ENCODE measurements around the gene CPEB3.
A peak's percentile ranks its signal among the peaks of the same experiment; 100 is the strongest.
"Not testable (repeated sequence)": the region's sequence is repeated elsewhere in the genome, so short reads cannot be mapped to it uniquely, and the experiment has no call there.

The CPEB3 gene

DNA sequence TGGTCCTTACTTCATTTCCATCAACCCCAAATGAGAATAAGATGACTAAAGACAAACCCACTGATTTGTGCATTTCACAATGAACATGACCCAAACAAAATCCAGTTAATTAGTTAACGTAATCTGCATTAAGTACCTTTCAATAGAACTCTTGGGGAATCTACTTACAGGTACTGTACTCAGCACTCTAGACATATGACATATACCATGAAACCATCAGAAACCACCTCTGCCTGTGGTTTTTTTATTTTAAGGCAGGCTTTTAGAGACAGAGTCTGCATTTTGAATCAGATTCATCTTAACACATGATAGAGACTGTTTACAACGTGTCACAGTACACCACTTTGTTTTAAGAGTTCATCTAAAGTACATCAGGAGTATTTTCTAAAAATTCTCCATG, 198.9 kb downstream of the CPEB3 start:
- no peak for DNase-seq

DNA sequence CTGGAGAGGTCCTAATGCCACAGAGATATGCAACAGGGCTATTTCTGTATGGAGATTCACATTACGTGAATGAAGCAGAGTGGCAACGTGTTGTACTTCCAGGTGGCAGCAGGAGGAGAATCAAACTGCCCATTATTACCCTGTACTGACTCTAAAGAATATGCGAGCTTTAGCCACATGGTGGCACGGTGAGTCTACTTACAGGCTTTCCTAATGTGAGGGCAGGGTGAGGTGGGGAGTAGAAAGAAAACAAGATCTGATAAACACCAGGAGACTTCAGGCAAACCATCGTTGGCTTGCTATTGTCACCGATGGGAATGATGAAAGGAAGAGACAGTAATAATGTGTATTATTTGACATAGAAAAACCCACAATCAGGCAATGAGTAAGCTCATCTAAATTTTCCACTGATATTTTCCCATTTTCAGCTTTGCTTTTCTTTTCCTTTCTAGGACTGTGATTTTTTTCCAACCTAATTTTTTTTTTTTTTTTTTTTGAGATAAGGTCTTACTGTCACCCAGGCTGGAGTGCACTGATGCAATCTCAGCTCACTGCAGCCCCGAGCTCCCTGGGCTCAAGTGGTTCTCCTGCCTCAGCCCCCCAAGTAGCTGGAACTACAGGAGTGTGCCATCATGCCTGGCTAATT, 203.0 kb downstream of the CPEB3 start:
- peak; percentile 30 for DNase-seq

GRCh38 chr10:92082583-92083280, 208.1 kb downstream of the CPEB3 start:
- no peak for DNase-seq

- DNase-seq = no peak
Measured at GRCh38 chr10:92081641-92082040, 209.2 kb downstream of the CPEB3 start.

GRCh38 chr10:92080244-92080643, 210.6 kb downstream of the CPEB3 start:
- DNase-seq = no peak

DNA sequence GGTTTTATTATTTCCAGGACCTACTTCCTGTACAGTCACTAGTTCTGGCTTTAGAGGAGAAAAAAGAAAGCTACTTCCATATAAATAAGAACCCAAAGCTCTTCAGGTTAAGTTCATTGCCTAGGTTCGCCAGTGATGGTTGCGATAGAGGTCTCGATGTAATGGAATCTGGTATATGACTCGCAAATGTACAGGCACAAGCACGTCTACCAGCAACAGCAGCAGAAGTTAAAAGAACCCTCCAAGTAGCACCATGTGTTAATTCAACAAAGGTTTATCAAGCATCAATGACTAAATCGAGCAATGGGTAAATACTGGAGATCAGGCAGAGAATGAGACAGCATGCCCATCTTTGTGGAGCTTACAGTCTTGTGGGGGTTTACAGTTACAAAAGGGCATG, 211.9 kb downstream of the CPEB3 start:
- no peak for DNase-seq

GRCh38 chr10:92076722-92077121, 214.2 kb downstream of the CPEB3 start:
- no peak for DNase-seq

DNA sequence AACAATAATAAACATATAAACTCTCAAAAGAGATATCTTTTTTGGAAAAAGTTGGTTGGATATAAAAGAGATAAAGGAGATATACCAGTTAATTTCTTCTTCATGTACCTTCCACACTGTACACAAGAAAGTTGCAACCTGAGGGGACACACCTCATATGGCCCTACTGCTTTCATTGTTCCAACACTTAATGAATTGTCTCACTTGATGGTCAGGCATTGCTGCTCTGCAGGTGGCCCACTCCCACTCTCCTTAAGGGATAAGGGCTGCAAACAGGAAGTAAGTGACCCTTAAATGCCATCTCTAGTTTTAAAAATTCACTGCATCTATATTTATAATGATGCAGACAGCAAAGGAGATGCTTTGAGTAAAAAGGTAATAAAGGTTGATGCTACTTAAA, 215.0 kb downstream of the CPEB3 start:
- no peak for DNase-seq

DNA sequence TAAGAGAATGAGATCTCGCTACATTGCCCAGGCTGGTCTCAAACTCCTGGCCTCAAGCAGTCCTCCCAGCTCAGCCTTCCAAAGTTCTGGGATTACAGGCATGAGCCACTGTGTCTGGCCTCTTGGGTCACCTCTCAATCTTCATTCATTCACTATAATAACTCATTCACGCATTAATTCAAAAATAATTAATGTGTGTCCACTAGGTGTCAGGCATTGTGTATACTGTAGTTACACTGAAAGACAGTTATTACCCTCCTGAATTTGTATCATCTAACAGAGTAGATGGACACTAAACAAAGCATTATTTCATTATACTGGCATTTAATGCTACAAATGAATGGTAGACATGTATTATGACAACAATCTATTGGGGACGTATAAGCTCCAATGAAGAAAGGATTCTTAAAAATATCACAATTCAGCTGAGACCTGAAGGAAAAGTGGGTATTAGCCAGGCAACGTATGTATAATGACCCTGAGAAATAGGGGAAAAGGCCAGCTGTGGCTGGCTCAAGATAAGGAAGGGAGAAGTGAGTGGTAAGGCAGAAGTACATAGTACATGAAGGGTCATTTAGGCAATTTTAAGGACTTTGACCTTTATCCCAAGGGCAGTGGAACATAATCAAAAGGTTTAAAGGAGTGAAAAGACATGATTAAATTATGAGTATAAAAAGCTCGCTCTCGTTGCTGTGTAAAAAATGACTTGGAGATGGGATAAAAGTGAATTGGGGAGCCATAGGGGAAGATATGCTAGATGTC, 216.6 kb downstream of the CPEB3 start:
- no peak for DNase-seq

DNA sequence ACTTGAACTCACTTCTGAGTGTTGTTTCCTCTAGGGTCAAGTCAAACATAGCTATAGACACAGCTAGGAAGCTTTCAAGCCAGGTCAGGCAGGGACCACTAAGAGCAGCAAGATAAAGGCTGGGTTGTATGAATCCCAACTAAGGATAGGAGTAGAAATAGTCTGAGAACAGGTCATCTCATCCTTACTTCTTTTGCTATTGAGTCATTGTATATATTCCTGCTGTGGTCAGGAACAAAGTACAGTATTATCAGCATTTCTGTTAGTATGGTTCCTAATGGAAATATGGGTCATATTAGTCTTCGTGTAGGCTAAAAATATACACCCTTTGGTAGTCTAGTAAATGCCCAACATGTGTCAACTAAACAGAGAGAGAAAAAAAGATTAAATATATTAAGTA, 222.0 kb downstream of the CPEB3 start:
- DNase-seq = no peak

- no peak for DNase-seq
Measured at GRCh38 chr10:92066386-92066785, 224.5 kb downstream of the CPEB3 start.

GRCh38 chr10:92064506-92064905, 226.4 kb downstream of the CPEB3 start:
- no peak for DNase-seq

- no peak for DNase-seq
Measured at GRCh38 chr10:92062273-92062672, 228.6 kb downstream of the CPEB3 start.

- no peak for DNase-seq
Measured at GRCh38 chr10:92054807-92055206, 236.1 kb downstream of the CPEB3 start.

DNA sequence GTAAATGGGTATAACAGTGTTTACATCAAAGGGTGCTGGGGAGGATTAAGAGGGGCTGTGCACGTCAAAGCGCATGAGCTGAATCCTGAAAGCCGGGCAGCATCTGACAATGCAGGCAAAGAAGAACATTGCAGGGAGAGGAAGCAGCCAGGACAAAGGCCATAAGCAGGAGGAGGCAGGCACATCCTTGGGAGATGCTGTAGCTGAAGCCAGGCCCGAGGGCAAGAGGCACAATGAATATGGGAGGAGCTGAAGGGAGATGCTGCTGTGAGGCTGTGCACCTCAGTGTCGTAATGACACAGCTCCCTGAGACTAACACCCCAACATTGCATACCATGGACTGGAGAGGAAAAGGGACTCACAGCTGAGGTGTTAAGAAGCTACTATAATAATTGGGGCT, 238.1 kb downstream of the CPEB3 start:
- no peak for DNase-seq

- DNase-seq = no peak
Measured at GRCh38 chr10:92052088-92052487, 238.8 kb downstream of the CPEB3 start.

- DNase-seq = no peak
Measured at GRCh38 chr10:92047215-92047614, 243.7 kb downstream of the CPEB3 start.

DNA sequence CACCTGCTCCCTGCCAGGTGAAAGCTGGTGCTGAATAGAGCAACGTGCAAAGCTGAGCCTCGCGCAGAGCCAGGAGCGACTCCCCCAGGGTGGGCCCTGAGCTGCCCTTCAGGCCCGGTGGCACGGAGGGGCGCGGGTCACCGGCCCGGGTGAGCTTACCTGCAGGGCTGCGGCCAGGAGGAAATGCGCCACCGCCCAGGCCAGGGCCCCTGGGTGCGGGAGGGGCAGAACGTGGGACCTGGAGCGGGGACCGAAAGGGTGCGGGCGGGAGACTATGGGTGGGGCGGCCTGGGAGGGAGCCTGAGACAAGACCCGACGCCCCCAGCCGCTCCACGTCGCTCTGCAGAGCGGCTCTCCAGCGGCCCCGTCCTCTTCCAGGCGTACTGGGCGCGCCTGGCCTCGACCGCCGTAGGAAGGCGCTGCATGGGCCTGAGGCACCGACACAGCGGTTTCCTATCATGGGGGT, 245.2 kb downstream of the CPEB3 start:
- DNase-seq = no peak

- no peak for DNase-seq
Measured at GRCh38 chr10:92042541-92042940, 248.3 kb downstream of the CPEB3 start.

DNA sequence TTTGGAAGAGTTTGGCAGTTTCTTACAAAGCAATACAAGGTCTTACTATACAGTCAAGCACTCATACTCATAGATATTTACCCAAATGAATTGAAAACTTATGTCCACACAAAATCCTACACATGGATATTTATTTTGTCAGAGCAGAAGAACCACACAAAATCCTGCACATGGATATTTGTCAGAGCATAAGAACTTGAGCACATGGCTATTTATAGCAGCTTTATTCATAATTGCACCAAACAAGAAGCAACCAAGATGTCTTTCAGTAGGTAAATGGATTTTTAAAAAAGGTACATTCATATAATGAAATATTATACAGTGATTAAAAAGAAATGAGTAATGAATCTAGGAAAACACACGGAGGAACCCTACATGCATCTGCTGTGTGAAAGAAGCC, 251.9 kb downstream of the CPEB3 start:
- no peak for DNase-seq

GRCh38 chr10:92033070-92033469, 257.8 kb downstream of the CPEB3 start:
- DNase-seq = not testable (repeated sequence)

GRCh38 chr10:92031580-92031979, 259.3 kb downstream of the CPEB3 start:
- no peak for DNase-seq

GRCh38 chr10:92027141-92027540, 263.7 kb downstream of the CPEB3 start:
- DNase-seq = no peak

DNA sequence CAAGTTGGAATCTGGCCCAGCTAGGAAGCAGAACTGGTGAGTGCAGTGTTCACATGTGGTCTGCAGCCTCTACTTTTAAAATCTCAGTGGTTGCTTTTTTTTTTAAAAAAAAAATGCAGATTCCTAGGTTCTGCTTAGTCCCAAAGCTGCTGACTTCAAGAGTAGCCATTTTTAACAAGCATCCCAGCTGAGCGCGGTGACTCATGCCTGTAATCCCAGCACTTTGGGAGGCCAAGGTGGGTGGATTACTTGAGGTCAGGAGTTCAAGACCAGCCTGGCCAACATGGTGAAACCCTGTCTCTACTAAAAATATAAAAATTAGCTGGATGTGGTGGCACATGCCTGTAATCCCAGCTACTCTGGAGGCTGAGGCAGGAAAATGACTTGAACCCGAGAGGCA, 265.5 kb downstream of the CPEB3 start:
- DNase-seq = not testable (repeated sequence)
